Hepatocyte (in vitro differentiated cells): Measurements from ENCODE around the gene NELFA.

ENCODE experiments used
- EZH2 ChIP-seq: fragments of 200-600 bp; sonication (generic); IDR thresholded peaks from 2 replicates; pipeline ENCODE4 v1.6.1; 2016; ENCODE audit warnings: antibody characterized with exemption, mild to moderate bottlenecking, borderline replicate concordance
- TF ChIP-seq, protein P1 (sequence below): fragments of 200-600 bp; sonication (generic); IDR thresholded peaks from 2 replicates; pipeline ENCODE4 v1.5.1; 2016; ENCODE audit warnings: antibody characterized with exemption, mild to moderate bottlenecking; ENCODE audit not compliant: poor library complexity

DNA sequence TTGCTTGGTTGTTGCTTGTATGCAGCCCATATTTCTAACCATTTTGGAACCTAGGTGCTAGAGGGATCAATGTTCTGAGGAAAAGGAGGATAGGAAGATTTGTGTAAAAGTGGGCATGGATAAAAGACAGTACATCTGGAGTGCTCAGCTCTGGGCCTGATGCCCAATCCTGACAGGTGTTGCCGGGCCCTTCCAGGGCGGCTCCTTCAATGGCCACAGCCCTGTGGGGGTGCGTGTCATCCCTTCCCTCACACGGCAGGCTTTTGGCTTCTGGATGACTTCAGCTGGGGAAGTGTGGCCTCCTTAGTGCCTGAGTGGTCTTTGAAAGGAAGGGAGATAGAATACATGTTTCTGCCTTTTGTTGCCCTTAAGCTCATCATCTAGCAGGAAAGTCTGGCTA lies 47.2 kb downstream of the NELFA start:
- TF ChIP-seq, protein P1, sequence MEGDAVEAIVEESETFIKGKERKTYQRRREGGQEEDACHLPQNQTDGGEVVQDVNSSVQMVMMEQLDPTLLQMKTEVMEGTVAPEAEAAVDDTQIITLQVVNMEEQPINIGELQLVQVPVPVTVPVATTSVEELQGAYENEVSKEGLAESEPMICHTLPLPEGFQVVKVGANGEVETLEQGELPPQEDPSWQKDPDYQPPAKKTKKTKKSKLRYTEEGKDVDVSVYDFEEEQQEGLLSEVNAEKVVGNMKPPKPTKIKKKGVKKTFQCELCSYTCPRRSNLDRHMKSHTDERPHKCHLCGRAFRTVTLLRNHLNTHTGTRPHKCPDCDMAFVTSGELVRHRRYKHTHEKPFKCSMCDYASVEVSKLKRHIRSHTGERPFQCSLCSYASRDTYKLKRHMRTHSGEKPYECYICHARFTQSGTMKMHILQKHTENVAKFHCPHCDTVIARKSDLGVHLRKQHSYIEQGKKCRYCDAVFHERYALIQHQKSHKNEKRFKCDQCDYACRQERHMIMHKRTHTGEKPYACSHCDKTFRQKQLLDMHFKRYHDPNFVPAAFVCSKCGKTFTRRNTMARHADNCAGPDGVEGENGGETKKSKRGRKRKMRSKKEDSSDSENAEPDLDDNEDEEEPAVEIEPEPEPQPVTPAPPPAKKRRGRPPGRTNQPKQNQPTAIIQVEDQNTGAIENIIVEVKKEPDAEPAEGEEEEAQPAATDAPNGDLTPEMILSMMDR, result no peak
- TF ChIP-seq EZH2, result no peak
